Measurements from ENCODE around the gene FBXO39. TPM values are rescaled to one million over a fixed set of nuclear protein-coding genes. Genes with fewer than 3 reads are reported as not detected.
"Not testable (repeated sequence)": the region's sequence is repeated elsewhere in the genome, so short reads cannot be mapped to it uniquely, and the experiment has no call there.

The FBXO39 gene
- total RNA-seq, 1 experiment from 2014 or later = 0.06 TPM

- DNase-seq (ENCODE audit: low spot score) = no peak
These were observed 13.1 kb downstream of the FBXO39 start for GRCh38 chr17:6789146-6789545.

GRCh38 chr17:6793748-6794493, 17.9 kb downstream of the FBXO39 start:
- no peak for DNase-seq (ENCODE audit: low spot score)

- no peak for DNase-seq (ENCODE audit: low spot score)
These were observed 20.2 kb downstream of the FBXO39 start for GRCh38 chr17:6796017-6796886.

GRCh38 chr17:6796887-6797490, 21.0 kb downstream of the FBXO39 start:
- DNase-seq (ENCODE audit: low spot score) = no peak

GRCh38 chr17:6797718-6798351, 21.8 kb downstream of the FBXO39 start:
- no peak for DNase-seq (ENCODE audit: low spot score)

- no peak for DNase-seq (ENCODE audit: low spot score)
These were observed 23.7 kb downstream of the FBXO39 start for GRCh38 chr17:6799738-6800137.

GRCh38 chr17:6800422-6801027, 24.5 kb downstream of the FBXO39 start:
- no peak for DNase-seq (ENCODE audit: low spot score)

GRCh38 chr17:6811510-6811909, 35.5 kb downstream of the FBXO39 start:
- DNase-seq (ENCODE audit: low spot score) = no peak

GRCh38 chr17:6812295-6812694, 36.3 kb downstream of the FBXO39 start:
- no peak for DNase-seq (ENCODE audit: low spot score)

GRCh38 chr17:6815775-6816174, 39.8 kb downstream of the FBXO39 start:
- no peak for DNase-seq (ENCODE audit: low spot score)

GRCh38 chr17:6816368-6816767, 40.4 kb downstream of the FBXO39 start:
- DNase-seq (ENCODE audit: low spot score) = not testable (repeated sequence)

GRCh38 chr17:6818938-6819337, 42.9 kb downstream of the FBXO39 start:
- no peak for DNase-seq (ENCODE audit: low spot score)

- no peak for DNase-seq (ENCODE audit: low spot score)
These were observed 47.0 kb downstream of the FBXO39 start for GRCh38 chr17:6823011-6823442.

GRCh38 chr17:6830383-6830986, 54.5 kb downstream of the FBXO39 start:
- DNase-seq (ENCODE audit: low spot score) = no peak

- DNase-seq (ENCODE audit: low spot score) = peak; percentile 48
These were observed 55.7 kb downstream of the FBXO39 start, which contains the start of gene TEKT1 for GRCh38 chr17:6831661-6832263. TEKT1 (minus strand) TSS chr17:6831729; CDS start chr17:6830376, 1,353 bp downstream.

Other genes starting within 250 kb of the FBXO39 start
- gene PITPNM3, start 219.7 kb upstream of the FBXO39 start, total RNA-seq (2014; rRNA removed; shearing (Covaris generic)) = 0.15 and 0.18 TPM in 2 replicates
- 6.6 and 6.7 TPM in 2 replicates for gene KIAA0753, start 135.5 kb upstream of the FBXO39 start, total RNA-seq (2014; rRNA removed; shearing (Covaris generic))
- gene TXNDC17, start 135.2 kb upstream of the FBXO39 start, total RNA-seq (2014; rRNA removed; shearing (Covaris generic)) = 192 and 303 TPM in 2 replicates
- 16.3 and 19.2 TPM in 2 replicates for gene MED31, start 124.6 kb upstream of the FBXO39 start, total RNA-seq (2014; rRNA removed; shearing (Covaris generic))
- gene C17orf100, start 124.5 kb upstream of the FBXO39 start, total RNA-seq (2014; rRNA removed; shearing (Covaris generic)) = 0.29 TPM in 1 of 2 replicates, not detected in the other
- gene SLC13A5, start 62.8 kb upstream of the FBXO39 start, total RNA-seq (2014; rRNA removed; shearing (Covaris generic)) = not detected in 2 replicates
- 33.0 and 44.8 TPM in 2 replicates for gene XAF1, start 20.2 kb upstream of the FBXO39 start, total RNA-seq (2014; rRNA removed; shearing (Covaris generic))
- not detected in 2 replicates for gene TEKT1, start 55.5 kb downstream of the FBXO39 start, total RNA-seq (2014; rRNA removed; shearing (Covaris generic))
- not detected in 2 replicates for gene ALOX12, start 219.8 kb downstream of the FBXO39 start, total RNA-seq (2014; rRNA removed; shearing (Covaris generic))
- 166 and 188 TPM in 2 replicates for gene RNASEK, start 236.4 kb downstream of the FBXO39 start, total RNA-seq (2014; rRNA removed; shearing (Covaris generic))
- not detected in 2 replicates for gene BCL6B, start 246.8 kb downstream of the FBXO39 start, total RNA-seq (2014; rRNA removed; shearing (Covaris generic))